Measurements from ENCODE around the gene STAC3.

DNA sequence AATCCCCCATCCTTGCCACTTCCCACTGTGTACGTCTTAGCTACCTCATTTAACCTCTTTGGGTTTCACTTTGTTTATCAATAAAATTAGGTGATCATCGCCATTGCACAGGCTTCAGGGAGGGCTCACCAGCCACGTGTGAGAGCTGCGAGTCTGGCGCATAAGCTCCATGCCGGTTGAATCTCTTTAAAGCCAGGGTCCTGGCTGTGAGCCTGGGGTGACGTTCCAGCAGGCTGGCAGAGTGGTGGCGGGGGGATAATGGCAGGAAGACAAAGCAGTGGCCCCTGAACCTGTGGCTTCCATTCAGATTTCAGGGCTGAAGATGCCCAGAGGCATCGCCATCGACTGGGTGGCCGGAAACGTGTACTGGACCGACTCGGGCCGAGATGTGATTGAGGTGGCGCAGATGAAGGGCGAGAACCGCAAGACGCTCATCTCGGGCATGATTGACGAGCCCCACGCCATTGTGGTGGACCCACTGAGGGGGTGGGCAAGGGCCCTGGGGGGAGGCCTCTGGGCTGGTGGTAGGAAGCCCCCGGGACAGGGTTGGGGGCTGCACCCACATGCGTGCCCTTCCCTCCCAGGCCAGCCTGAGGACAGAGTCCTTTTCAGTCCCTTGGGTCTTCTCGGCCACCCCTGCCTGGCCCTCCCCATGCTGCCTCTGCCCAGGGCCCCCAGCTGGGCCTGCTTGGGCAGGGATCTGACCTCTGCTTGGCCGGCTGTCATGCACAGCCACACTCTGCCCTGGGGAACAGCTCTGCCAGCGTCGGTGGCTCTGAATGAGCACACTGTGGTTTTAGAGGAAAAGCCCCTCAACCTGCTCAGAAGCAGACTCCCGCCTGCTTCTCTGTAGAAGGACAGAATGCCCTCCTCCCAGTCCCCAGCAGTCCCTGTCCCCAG lies 43.0 kb downstream of the STAC3 start:
- TF ChIP-seq, protein P1, sequence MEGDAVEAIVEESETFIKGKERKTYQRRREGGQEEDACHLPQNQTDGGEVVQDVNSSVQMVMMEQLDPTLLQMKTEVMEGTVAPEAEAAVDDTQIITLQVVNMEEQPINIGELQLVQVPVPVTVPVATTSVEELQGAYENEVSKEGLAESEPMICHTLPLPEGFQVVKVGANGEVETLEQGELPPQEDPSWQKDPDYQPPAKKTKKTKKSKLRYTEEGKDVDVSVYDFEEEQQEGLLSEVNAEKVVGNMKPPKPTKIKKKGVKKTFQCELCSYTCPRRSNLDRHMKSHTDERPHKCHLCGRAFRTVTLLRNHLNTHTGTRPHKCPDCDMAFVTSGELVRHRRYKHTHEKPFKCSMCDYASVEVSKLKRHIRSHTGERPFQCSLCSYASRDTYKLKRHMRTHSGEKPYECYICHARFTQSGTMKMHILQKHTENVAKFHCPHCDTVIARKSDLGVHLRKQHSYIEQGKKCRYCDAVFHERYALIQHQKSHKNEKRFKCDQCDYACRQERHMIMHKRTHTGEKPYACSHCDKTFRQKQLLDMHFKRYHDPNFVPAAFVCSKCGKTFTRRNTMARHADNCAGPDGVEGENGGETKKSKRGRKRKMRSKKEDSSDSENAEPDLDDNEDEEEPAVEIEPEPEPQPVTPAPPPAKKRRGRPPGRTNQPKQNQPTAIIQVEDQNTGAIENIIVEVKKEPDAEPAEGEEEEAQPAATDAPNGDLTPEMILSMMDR (IDR thresholded peaks at IDR 0.05; ENCODE audit: low read depth, low read length): no peak
- TF ChIP-seq EZH2phosphoT487 (IDR thresholded peaks at IDR 0.05; ENCODE audit: low read depth): no peak
